MM.1S (cell line): ENCODE results near the gene HKDC1.

Experiments
- CTCF ChIP-seq: fragments of 300-600 bp; sonication (generic); IDR thresholded peaks from 2 replicates; pipeline ENCODE4 v1.5.1; 2016; ENCODE audit warnings: antibody characterized with exemption, low read length, mixed read lengths
- EZH2 ChIP-seq: fragments of 300-600 bp; sonication (generic); optimal IDR thresholded peaks from 2 replicates; pipeline ENCODE3; 2017; ENCODE audit warnings: low read depth, mild to moderate bottlenecking, antibody characterized with exemption, low read length, mixed read lengths
- EZH2phosphoT487 ChIP-seq: fragments of 300-600 bp; sonication (generic); IDR thresholded peaks from 2 replicates; pipeline ENCODE4 v1.6.1; 2018; ENCODE audit warnings: antibody characterized with exemption, low read length

- TF ChIP-seq CTCF (no peak), EZH2 (no peak), EZH2phosphoT487 (no peak)
Observed at GRCh38 chr10:69230128-69230527, 10.0 kb downstream of the HKDC1 start.
